EL (cell line): Measurements from ENCODE around the gene PI16.
A peak's percentile ranks its signal among the peaks of the same experiment; 100 is the strongest.

Source experiments
- DNase-seq: peaks from one replicate; pipeline ENCODE4 v3.0.0-alpha.2; 2016

PI16 gene

GRCh38 chr6:36959555-36960250 lies 5.2 kb downstream of the PI16 start:
- DNase-seq = no peak

DNA sequence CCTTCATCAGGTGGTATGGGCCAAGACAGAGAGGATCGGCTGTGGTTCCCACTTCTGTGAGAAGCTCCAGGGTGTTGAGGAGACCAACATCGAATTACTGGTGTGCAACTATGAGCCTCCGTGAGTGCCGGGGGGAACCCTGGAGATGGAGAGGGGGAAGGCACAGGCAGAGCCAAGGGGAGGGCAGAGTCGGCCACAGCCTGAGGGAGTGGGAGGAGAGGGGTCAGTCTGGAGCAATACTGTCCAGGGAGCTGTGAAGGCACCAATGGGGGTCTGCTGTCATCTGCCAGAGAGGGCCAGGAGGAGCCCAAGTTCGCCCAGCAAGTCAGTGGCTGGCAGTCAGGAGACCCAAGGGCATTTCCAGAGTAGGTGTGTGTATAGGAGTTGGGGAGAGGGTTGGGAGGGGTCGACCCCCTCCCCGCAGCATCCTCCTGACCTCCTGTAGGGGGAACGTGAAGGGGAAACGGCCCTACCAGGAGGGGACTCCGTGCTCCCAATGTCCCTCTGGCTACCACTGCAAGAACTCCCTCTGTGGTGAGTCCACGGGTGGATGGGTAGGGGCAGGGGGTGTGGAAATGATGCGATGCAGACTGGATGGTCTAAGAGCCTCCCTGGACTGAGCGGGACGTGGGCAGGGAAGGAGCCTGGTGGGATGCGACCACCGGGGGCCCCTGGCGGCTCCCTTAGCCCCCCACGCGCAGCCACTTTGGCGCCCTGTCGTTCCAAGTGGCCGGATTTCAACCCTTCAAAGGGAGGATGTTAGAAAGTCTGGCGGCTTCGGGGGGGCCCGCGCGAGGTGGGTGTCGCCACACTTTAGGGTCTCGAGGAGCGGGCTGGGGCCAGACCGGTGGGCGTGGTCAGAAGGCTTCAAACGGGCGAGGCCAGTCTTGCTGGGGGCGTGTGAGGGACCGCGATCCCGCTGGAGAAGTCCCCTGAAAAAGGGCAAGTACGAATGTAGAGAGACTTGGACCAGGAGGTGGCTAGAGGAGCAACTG lies 7.2 kb downstream of the PI16 start:
- no peak for DNase-seq

GRCh38 chr6:36962874-36963273 lies 8.3 kb downstream of the PI16 start:
- peak; percentile 58 for DNase-seq

GRCh38 chr6:36963451-36964290 lies 9.1 kb downstream of the PI16 start:
- DNase-seq = peak; percentile 24

DNA sequence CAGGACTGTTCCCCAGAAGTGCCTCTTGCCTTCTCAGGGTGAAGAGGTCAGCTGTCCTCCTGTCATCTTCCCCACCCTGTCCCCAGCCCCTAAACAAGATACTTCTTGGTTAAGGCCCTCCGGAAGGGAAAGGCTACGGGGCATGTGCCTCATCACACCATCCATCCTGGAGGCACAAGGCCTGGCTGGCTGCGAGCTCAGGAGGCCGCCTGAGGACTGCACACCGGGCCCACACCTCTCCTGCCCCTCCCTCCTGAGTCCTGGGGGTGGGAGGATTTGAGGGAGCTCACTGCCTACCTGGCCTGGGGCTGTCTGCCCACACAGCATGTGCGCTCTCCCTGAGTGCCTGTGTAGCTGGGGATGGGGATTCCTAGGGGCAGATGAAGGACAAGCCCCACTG lies 9.8 kb downstream of the PI16 start:
- DNase-seq = no peak

- no peak for DNase-seq
Measured at GRCh38 chr6:36964908-36965307, 10.4 kb downstream of the PI16 start.

GRCh38 chr6:36967301-36967700 lies 12.8 kb downstream of the PI16 start:
- no peak for DNase-seq

DNA sequence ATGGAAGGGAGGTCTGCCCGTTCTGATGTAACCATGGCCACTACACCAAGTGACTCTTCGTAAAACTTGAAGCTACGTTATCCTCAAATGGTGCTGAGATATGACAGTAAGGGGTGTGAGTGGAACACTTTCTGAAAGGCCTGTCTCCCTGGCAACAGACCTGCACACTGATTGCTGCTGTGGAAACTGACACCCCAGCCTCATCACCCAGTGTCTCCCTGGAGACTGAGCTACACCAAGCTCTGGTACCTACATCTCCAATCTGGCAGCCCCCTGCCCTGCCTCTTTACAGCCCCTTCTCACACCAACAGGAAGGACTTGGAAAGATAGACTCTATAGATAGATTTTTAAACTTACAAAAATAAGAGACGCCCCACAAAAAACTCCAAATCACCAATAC lies 13.2 kb downstream of the PI16 start:
- DNase-seq = no peak

DNA sequence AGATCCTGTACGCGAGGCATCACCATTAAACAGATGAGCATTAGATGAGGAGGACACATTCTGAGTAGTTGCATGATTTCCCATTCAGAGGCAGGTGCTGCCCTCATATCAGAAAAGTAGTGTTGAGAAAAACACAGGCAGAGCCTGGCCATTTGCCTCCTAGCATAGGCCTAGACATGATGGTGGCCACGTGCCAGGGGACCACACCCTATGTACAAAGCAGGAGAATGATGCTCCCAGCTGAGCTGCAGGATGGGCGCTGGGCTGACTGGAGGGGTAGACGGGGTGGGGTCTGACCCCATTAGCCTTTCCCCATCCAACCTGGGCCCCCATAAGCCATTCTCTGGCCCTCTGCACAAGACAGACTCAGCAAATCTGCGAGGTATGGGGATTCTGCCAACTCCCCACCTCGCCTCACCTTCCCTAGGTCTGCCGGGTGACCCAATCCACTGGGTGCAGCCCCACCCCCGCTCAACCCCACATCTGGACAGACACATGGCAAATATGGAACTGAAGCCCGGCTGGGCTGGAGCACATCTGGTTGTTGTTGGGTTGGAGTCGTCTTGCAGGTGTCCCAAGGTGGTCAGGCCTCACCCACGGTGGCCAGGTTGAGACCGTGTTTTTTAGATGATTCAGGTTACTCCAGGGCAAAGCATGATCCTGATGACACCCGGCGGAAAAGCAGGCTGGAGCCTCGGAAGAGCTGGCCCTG lies 13.9 kb downstream of the PI16 start:
- no peak for DNase-seq

GRCh38 chr6:36969240-36969691 lies 14.7 kb downstream of the PI16 start:
- DNase-seq = no peak

DNA sequence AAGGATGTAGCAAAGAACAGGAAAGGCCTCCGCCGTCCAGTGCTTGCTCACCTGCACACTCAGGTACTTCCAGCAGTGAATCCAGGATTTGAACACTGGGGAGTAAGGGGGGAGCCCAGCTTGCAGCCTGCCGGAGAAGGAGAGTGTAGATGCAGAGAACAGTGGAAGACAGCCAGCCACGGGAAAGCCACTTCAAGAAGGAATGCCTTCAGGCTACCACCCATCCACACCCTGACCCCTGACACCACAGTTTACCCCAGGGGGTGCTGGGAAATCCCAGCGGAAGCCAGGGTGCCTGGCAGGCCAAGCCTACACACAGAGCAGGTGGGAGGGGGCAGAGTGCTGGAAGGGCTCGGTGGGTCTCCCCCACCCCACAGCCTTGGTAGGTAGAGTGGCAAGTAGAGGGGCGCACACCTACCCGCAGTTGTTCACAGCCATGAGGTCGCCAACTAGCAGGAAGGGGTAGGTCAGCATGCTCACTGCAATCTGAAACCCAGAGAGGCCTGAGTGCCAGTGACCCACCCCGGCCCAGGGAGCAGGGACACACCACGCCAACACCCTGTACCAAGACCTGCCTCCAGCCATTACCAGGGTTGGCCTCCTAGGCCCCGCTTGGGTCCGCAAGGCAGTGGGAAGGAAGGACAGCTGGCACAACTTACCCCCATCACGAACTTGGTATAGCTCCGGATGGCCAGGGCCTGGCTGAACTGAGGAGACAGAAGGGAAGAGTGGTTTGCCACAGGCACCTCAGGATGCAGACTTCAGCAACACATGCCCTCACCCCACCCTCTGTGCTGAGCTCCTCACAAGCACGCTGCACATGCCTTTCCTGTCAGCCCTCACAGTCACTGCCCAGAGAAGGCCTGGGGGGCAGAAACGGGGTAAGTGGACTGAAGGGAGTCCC lies 15.7 kb downstream of the PI16 start:
- no peak for DNase-seq

GRCh38 chr6:36970892-36971842 lies 16.6 kb downstream of the PI16 start:
- DNase-seq = no peak

DNA sequence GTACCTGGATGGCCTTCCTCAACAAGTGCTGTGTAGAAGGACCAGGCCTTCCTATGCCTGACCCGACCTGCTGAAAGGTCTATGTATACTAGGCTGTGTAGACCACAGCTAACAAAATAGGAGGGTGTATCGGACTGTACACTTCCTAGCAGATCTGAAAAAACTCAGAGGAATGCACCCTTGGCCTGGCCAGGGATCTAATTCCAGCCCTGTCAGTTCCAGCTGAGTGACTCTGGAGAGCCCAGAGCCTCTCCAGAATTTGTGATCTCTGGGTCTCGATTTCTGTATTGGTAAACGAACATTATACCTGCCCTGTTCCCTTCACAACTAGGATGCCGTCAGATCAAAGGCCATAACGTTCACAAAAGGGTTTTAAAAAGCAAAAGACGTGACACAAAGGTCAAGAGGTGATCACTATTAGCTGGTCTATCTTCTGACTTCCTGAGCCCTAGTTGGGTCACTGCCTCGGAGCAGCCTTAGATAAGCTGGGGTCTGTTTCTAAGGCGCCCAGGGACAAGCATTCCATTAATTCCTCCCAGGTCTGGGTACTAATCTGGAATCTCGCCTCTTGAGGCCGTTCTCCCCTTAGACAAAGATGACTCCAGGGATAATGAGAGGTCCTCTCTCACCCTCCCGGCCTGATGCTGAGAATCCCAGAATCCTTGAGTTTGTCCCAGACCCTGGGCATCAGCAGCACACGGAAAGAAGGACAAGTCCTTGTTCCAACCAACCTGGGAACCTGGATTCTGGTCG lies 17.6 kb downstream of the PI16 start:
- no peak for DNase-seq

DNA sequence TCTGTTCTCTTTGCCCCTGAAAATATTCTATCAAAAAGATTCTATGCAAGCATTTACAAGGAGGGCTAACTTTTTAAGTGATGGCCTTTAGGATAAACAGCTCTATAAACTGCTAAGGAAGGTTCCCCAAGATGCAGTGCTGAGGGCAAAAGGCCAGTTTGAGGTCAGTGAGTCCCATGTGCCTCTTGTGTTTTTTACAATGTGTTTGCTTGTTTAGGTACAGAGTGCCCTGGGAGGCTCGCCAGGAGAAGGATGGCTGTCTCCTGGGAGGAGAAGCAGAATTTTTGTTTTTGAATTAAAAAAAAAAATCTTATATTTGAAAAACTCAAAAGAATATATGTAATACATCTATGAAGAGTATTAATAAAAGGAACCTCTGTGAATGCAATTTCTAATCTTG lies 18.7 kb downstream of the PI16 start:
- no peak for DNase-seq

- DNase-seq = no peak
Measured at GRCh38 chr6:36973647-36974046, 19.1 kb downstream of the PI16 start.

GRCh38 chr6:36975231-36976006 lies 20.9 kb downstream of the PI16 start:
- DNase-seq = no peak

GRCh38 chr6:36976007-36976264 lies 21.4 kb downstream of the PI16 start:
- DNase-seq = no peak

DNA sequence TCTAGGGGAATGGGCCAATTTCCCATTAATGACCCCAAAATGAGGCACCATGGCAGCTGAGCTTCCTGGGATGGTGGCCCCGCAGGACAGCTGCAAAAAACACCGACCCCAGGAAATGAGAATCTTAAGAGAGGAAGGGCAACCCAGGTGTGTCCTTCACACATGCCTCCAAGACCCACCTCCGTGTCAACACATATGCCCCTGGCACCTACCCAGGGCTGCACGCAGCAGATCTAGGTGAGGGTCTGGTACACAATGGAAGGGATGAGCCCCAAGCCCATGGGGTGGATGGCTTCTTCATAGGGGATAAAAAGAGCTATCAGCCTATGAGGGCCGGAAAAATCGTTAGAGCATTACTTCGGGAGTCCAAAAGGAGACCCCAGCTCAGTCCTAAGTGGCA lies 22.0 kb downstream of the PI16 start:
- no peak for DNase-seq

DNA sequence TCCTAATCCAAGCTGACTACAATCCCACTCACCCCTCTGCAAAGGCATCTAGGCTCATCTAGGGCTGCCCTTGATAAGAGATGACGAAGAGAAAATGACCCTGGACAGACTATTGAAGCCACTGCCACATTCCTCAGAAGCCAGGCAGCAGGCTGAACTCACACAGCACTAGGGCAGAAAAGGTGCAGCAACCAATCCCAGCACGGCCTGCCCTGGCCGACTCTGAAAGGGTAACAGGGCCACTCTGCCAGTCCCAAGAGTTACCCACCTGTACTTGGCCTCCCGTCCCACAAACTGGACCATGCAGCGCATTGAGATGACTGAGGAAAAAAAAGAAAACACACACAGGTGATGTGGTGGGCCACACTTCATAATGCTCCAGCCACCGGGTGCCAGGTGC lies 22.4 kb downstream of the PI16 start:
- no peak for DNase-seq
